Mesothelial cell of epicardium (in vitro differentiated cells): ENCODE measurements around the gene ALPK3. TPM values are rescaled to one million over a fixed set of nuclear protein-coding genes. Genes with fewer than 3 reads are reported as not detected.

Source experiments
- DNase-seq, 2 experiments: peaks; one replicate each; pipeline ENCODE4 v3.0.0; 2021; ENCODE audit warnings: low spot score in 2 of 2; ENCODE audit not compliant: unreplicated experiment in 2 of 2
- H3K27ac Mint-ChIP-seq: 2 replicates; pipeline ENCODE4 v1.8.0; 2021; ENCODE audit warnings: mixed read lengths
- H3K27me3 Mint-ChIP-seq: 2 replicates; pipeline ENCODE4 v1.8.0; 2021; ENCODE audit warnings: low read depth, mixed read lengths
- H3K36me3 Mint-ChIP-seq: 2 replicates; pipeline ENCODE4 v1.8.0; 2021; ENCODE audit warnings: mixed read lengths
- H3K4me1 Mint-ChIP-seq: 2 replicates; pipeline ENCODE4 v1.8.0; 2021; ENCODE audit warnings: mixed read lengths
- H3K4me3 Mint-ChIP-seq: 2 replicates; pipeline ENCODE4 v1.8.0; 2021; ENCODE audit warnings: mild to moderate bottlenecking, moderate library complexity, mixed read lengths
- H3K9me3 Mint-ChIP-seq: 2 replicates; pipeline ENCODE4 v1.8.0; 2021; ENCODE audit warnings: mixed read lengths
- CTCF ChIP-seq: fragments of 200-600 bp; sonication (generic); IDR thresholded peaks from one replicate; pipeline ENCODE4 v1.5.0; 2021; ENCODE audit warnings: antibody characterized with exemption; ENCODE audit not compliant: unreplicated experiment
- total RNA-seq: library from RNA; stranded (reverse); gene quantifications from 3 replicates; pipeline ENCODE4 v1.2.1, GENCODE V29; 2021

The ALPK3 gene
- total RNA-seq, 1 donor from 2014 or later, result 31.3 TPM

GRCh38 chr15:84868037-84868880 lies 51.1 kb downstream of the ALPK3 start:
- Mint-ChIP-seq H3K4me3 (no peak overlapping the region), H3K9me3 (no peaks in the 10 kb centered on the region), H3K27me3 (no peaks in the 10 kb centered on the region), H3K36me3 (peaks cover 9% of the 10 kb centered on the region), H3K27ac (no peak overlapping the region), H3K4me1 (no peaks in the 10 kb centered on the region)
- no peak for DNase-seq
- no peak for TF ChIP-seq CTCF

GRCh38 chr15:84869510-84869909 lies 52.4 kb downstream of the ALPK3 start:
- H3K27me3 Mint-ChIP-seq, result no peaks in the 10 kb centered on the region
- DNase-seq, result no peak
- H3K27ac Mint-ChIP-seq, result no peak overlapping the region
- no peak for TF ChIP-seq CTCF
- no peaks in the 10 kb centered on the region for H3K9me3 Mint-ChIP-seq
- H3K4me3 Mint-ChIP-seq, result no peak overlapping the region
- H3K36me3 Mint-ChIP-seq, result peaks cover 9% of the 10 kb centered on the region
- H3K4me1 Mint-ChIP-seq, result peaks cover 1% of the 10 kb centered on the region

- no peak for DNase-seq
- no peaks in the 10 kb centered on the region for H3K27me3 Mint-ChIP-seq
- no peak overlapping the region for H3K4me3 Mint-ChIP-seq
- no peak for TF ChIP-seq CTCF
- peaks cover 1% of the 10 kb centered on the region for H3K4me1 Mint-ChIP-seq
- H3K9me3 Mint-ChIP-seq, result no peaks in the 10 kb centered on the region
- H3K27ac Mint-ChIP-seq, result no peak overlapping the region
- H3K36me3 Mint-ChIP-seq, result peaks cover 9% of the 10 kb centered on the region
These were observed 54.4 kb downstream of the ALPK3 start for GRCh38 chr15:84871428-84871985.

GRCh38 chr15:84872009-84872910 lies 55.1 kb downstream of the ALPK3 start:
- H3K4me1 Mint-ChIP-seq, result peaks cover 5% of the 10 kb centered on the region
- peaks cover 9% of the 10 kb centered on the region for H3K36me3 Mint-ChIP-seq
- no peaks in the 10 kb centered on the region for H3K27me3 Mint-ChIP-seq
- no peaks in the 10 kb centered on the region for H3K9me3 Mint-ChIP-seq
- H3K4me3 Mint-ChIP-seq, result no peak overlapping the region
- DNase-seq, result no peak
- no peak overlapping the region for H3K27ac Mint-ChIP-seq
- TF ChIP-seq CTCF, result no peak

- TF ChIP-seq CTCF, result no peak
- no peak for DNase-seq
- H3K4me1 Mint-ChIP-seq, result peaks cover 10% of the 10 kb centered on the region
- H3K4me3 Mint-ChIP-seq, result no peak overlapping the region
- peaks cover 5% of the 10 kb centered on the region for H3K36me3 Mint-ChIP-seq
- H3K27ac Mint-ChIP-seq, result no peak overlapping the region
- no peaks in the 10 kb centered on the region for H3K27me3 Mint-ChIP-seq
- no peaks in the 10 kb centered on the region for H3K9me3 Mint-ChIP-seq
These were observed 56.8 kb downstream of the ALPK3 start for GRCh38 chr15:84873997-84874396.
